Esophagus squamous epithelium (tissue), 5 donors: ENCODE measurements around the gene ERCC5. TPM values are rescaled to one million over a fixed set of nuclear protein-coding genes. Genes with fewer than 3 reads are reported as not detected.

Experiments used
- DNase-seq: peaks from one replicate; lab custom pipeline; 2025; lab: John Stamatoyannopoulos, UW
- H3K27ac ChIP-seq, 4 donors: fragments of 200-600 bp; sonication (generic); one replicate each; pipeline ENCODE4 v1.5.1; 2016 to 2019; ENCODE audit warnings: mild to moderate bottlenecking in 1 of 4
- H3K27me3 ChIP-seq, 4 donors: fragments of 200-600 bp; sonication (generic); 1 replicate in 3 of 4; 2 replicates in 1 of 4; pipeline versions ENCODE4 v1.5.1 to v1.6.0; 2017 to 2021; ENCODE audit warnings: antibody characterized with exemption in 1 of 4
- H3K36me3 ChIP-seq, 3 donors: fragments of 200-600 bp; sonication (generic); one replicate each; pipeline ENCODE4 v1.5.1; 2016 to 2019
- H3K4me1 ChIP-seq, 3 donors: fragments of 200-600 bp; sonication (generic); one replicate each; pipeline ENCODE4 v1.5.1; 2017 to 2019
- H3K4me3 ChIP-seq, 4 donors: fragments of 200-600 bp; sonication (generic); 1 replicate in 3 of 4; 2 replicates in 1 of 4; pipeline ENCODE4 v1.5.1; 2016 to 2019; ENCODE audit warnings: mild to moderate bottlenecking in 2 of 4, moderate library complexity in 1 of 4
- H3K9me3 ChIP-seq, 3 donors: fragments of 200-600 bp; sonication (generic); one replicate each; pipeline ENCODE4 v1.5.1; 2016 to 2019
- POLR2A ChIP-seq, 4 donors: fragments of 450-650 bp; IDR thresholded peaks; one replicate each; pipeline ENCODE4 v1.6.1; 2017; ENCODE audit warnings: antibody characterized with exemption in 4 of 4, mild to moderate bottlenecking in 4 of 4, moderate library complexity in 3 of 4
- WGBS, 2 donors: methylation state at CpG; one replicate each; pipeline ENCODE4 v1.1.5; 2018; 5-methylcytosine and 5-hydroxymethylcytosine counted together
- intact Hi-C: fragments of 100-400 bp; cut with DNase I; formaldehyde crosslinking; loops from one replicate; pipeline ENCODE4 v1.15.0; 2022
- total RNA-seq, 4 donors: library from RNA; depleted of rRNA; stranded (reverse); fragments of >200 nt; gene quantifications; one replicate each; pipeline ENCODE4 v1.1.0, GENCODE V29; 2016
- TF ChIP-seq, protein P1 (sequence below), 6 experiments: fragments of 450-650 bp in 4 of 6; fragments of 200-600 bp in 2 of 6; sonication (generic) in 2 of 6; IDR thresholded peaks; one replicate each; pipeline ENCODE4 v1.5.1; 2016 to 2019; ENCODE audit warnings: antibody characterized with exemption in 6 of 6, mild to moderate bottlenecking in 4 of 6, moderate library complexity in 4 of 6
- donor health status: DM: yes; HTN: yes; CAD: no.

Gene ERCC5
- total RNA-seq, 4 donors from 2014 or later = 34.9 to 70.1 (median 48.3) TPM

DNA sequence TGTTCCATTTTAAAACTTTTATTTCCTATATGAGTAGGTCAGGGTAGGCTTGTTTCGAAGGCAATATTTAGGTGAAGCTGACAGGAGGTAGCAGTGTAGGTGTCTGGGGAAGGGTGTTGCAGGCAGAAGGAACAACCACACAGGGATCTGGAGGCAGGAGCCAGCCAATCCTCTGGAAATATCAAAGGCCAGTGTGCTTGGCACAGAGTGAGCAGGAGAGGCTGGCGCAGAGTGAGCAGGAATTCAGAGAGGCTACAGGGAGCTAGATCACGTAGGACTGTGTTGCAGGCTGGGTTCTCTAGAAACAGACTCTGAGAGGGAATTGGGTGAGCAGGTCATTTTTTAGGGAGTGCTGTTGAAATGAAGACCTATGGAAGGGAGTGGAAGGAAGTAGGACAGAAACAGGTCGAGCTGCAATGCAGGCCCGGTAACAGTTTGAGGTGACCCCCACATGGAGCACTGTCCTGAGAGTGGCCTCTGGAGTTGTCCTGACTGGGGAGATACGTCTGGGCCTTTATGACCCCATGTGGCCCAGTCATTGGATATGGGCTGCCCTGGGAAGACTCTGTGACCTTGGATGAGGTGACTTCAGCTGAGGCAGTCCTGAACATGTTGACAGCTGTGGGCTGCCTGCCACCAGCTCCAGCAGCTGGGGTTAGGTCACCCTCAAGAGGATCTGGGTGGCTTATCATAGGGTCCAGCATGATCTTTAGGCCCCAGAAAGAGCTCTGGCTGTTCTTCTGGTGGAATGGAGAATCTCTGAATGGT, 51.7 kb downstream of the ERCC5 start:
- no peaks in the 10 kb centered on the region for H3K4me1 ChIP-seq
- WGBS, 2 donors = 89 to 91% methylated on average over 6 of the region's 6 CpGs
- DNase-seq = no peak
- no peaks in the 10 kb centered on the region for H3K27me3 ChIP-seq
- H3K36me3 ChIP-seq = no peaks in the 10 kb centered on the region
- intact Hi-C loops = no loop called here
- no peaks in the 10 kb centered on the region for H3K9me3 ChIP-seq
- H3K4me3 ChIP-seq = no peak overlapping the region
- no peak for TF ChIP-seq POLR2A (IDR thresholded peaks at IDR 0.05)
- TF ChIP-seq, protein P1, sequence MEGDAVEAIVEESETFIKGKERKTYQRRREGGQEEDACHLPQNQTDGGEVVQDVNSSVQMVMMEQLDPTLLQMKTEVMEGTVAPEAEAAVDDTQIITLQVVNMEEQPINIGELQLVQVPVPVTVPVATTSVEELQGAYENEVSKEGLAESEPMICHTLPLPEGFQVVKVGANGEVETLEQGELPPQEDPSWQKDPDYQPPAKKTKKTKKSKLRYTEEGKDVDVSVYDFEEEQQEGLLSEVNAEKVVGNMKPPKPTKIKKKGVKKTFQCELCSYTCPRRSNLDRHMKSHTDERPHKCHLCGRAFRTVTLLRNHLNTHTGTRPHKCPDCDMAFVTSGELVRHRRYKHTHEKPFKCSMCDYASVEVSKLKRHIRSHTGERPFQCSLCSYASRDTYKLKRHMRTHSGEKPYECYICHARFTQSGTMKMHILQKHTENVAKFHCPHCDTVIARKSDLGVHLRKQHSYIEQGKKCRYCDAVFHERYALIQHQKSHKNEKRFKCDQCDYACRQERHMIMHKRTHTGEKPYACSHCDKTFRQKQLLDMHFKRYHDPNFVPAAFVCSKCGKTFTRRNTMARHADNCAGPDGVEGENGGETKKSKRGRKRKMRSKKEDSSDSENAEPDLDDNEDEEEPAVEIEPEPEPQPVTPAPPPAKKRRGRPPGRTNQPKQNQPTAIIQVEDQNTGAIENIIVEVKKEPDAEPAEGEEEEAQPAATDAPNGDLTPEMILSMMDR (IDR thresholded peaks at IDR 0.05) = no peak
- H3K27ac ChIP-seq = no peak overlapping the region

- WGBS, 2 donors = 43 to 63% methylated on average over 4 of the region's 4 CpGs
- no peak overlapping the region for H3K4me3 ChIP-seq
- H3K9me3 ChIP-seq = no peaks in the 10 kb centered on the region
- H3K4me1 ChIP-seq = no peaks in the 10 kb centered on the region
- no peaks in the 10 kb centered on the region for H3K27me3 ChIP-seq
- H3K27ac ChIP-seq = no peak overlapping the region
- TF ChIP-seq, protein P1 (IDR thresholded peaks at IDR 0.05) = no peak
- no peak for TF ChIP-seq POLR2A (IDR thresholded peaks at IDR 0.05)
- no peaks in the 10 kb centered on the region for H3K36me3 ChIP-seq
- intact Hi-C loops = no loop called here
- no peak for DNase-seq
These were observed 54.4 kb downstream of the ERCC5 start for GRCh38 chr13:102900193-102900608.

GRCh38 chr13:102901056-102901455, 55.2 kb downstream of the ERCC5 start:
- no peaks in the 10 kb centered on the region for H3K27me3 ChIP-seq
- H3K4me3 ChIP-seq = no peak overlapping the region
- intact Hi-C loops = no loop called here
- TF ChIP-seq, protein P1 (IDR thresholded peaks at IDR 0.05) = no peak
- no peak for TF ChIP-seq POLR2A (IDR thresholded peaks at IDR 0.05)
- no peak overlapping the region for H3K27ac ChIP-seq
- H3K4me1 ChIP-seq = no peaks in the 10 kb centered on the region
- no peak for DNase-seq
- H3K36me3 ChIP-seq = no peaks in the 10 kb centered on the region
- H3K9me3 ChIP-seq = no peaks in the 10 kb centered on the region

DNA sequence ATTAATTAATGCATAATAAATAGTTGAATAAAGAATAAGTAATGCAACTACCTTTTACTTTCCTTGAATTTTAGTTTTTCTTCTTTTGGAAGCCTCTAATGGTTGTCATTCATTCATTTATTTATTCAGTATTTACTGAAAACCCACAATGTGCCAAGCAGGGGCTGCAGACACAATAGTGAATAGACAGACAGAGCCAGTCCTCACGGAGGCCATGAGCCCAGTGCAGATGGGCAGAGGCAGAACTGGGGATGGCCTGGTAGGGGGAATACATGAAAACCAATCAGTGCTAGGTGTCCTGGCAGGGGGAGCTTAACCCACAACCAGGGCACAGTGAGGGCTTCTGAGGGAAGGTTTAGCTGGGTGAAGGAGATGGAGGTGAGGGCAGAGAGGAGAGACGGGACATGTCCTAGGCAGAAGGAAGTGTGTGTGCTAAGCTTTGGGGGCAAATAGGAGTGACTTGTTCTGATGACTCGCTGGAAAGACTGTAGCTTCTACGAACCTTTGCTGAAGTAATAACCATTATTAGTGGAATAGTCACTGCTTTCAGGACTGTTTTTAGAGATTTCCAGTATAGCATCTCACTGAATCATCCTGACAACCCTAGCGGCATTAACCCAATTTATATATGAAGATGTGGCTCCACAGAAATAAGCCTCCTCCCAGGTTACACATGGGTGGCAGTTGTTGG, 55.9 kb downstream of the ERCC5 start:
- TF ChIP-seq, protein P1 (IDR thresholded peaks at IDR 0.05) = no peak
- no peak for TF ChIP-seq POLR2A (IDR thresholded peaks at IDR 0.05)
- Histone ChIP-seq H3K27me3 (no peaks in the 10 kb centered on the region), H3K4me3 (no peak overlapping the region), H3K9me3 (no peaks in the 10 kb centered on the region), H3K4me1 (no peaks in the 10 kb centered on the region), H3K36me3 (no peaks in the 10 kb centered on the region), H3K27ac (no peak overlapping the region)
- intact Hi-C loops = no loop called here
- 72 to 79% methylated on average over 5 of the region's 5 CpGs for WGBS, 2 donors
- DNase-seq = no peak

DNA sequence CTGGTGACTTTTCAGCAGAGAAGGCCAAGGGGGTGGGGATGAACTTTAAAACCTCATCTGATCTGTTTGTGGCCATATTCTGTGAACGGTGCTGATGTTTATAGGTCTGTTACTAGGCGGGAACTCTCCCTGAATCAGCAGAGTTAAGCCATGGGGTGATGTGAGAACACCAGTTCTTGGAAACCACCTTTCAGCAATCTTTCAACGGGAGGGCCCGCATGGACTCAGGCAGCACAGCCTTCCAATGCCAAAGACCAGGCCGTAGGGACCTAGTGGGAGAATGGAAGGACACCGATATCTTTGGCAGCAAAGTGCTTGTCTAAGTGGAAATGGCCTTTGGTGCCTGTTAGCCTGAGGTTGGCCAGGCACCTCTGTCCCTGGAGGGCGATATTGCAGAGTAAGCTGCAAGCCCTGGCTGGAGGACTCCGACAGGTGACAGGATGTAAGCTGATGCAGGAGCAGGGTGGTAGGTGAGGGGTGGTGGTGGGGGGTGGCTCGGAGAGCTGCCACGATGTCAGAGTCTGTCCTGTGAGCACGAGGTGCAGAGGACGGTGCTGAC, 57.0 kb downstream of the ERCC5 start:
- H3K27ac ChIP-seq = no peak overlapping the region
- H3K4me3 ChIP-seq = no peak overlapping the region
- 77 to 87% methylated on average over 9 to 11 of the region's 12 CpGs for WGBS, 2 donors
- no peaks in the 10 kb centered on the region for H3K27me3 ChIP-seq
- intact Hi-C loops = no loop called here
- no peaks in the 10 kb centered on the region for H3K9me3 ChIP-seq
- no peak for DNase-seq
- H3K36me3 ChIP-seq = no peaks in the 10 kb centered on the region
- TF ChIP-seq, protein P1 (IDR thresholded peaks at IDR 0.05) = no peak
- TF ChIP-seq POLR2A (IDR thresholded peaks at IDR 0.05) = no peak
- no peaks in the 10 kb centered on the region for H3K4me1 ChIP-seq
